K562 (cell line): ENCODE results near the gene YARS1. TPM values are rescaled to one million over a fixed set of nuclear protein-coding genes. Genes with fewer than 3 reads are reported as not detected.

Source experiments
- ATF4 ChIP-seq: fragments of 450-650 bp; formaldehyde crosslinking; IDR thresholded peaks from 2 replicates; pipeline ENCODE4 v1.4.0; 2022; ENCODE audit warnings: mild to moderate bottlenecking, moderate library complexity
- E2F6 ChIP-seq, 2 experiments: IDR thresholded peaks; 2 replicates each; pipeline ENCODE4 v1.6.1; 2011; ENCODE audit warnings: borderline replicate concordance in 1 of 2, control low read depth in 1 of 2, low read depth in 1 of 2, low read length in 1 of 2, mild to moderate bottlenecking in 1 of 2, mixed read lengths in 1 of 2, moderate library complexity in 1 of 2; ENCODE audit not compliant: insufficient read depth in 1 of 2, insufficient read length in 1 of 2, poor library complexity in 1 of 2, severe bottlenecking in 1 of 2; ENCODE audit errors: extremely low read depth in 1 of 2
- POLR2AphosphoS2 ChIP-seq: IDR thresholded peaks from 2 replicates; pipeline ENCODE4 v1.6.1; 2012; ENCODE audit warnings: low read length, improper control_type of control experiment
- PRDM10 ChIP-seq: fragments of 450-650 bp; IDR thresholded peaks from 2 replicates; pipeline ENCODE4 v1.6.1; 2018; ENCODE audit not compliant: partially characterized antibody
- RBM22 ChIP-seq: fragments of 200-400 bp; formaldehyde crosslinking; IDR thresholded peaks from 2 replicates; pipeline ENCODE4 v1.6.1; 2018; ENCODE audit warnings: low read length, low read depth; ENCODE audit not compliant: poor library complexity, severe bottlenecking
- SREBF1 ChIP-seq: fragments of 150-350 bp; IDR thresholded peaks from 2 replicates; pipeline ENCODE4 v1.6.1; 2014; ENCODE audit warnings: antibody characterized with exemption, low read depth, low read length, borderline replicate concordance
- ZNF134 ChIP-seq: fragments of 250-450 bp; sonication (Bioruptor Pico); conservative IDR thresholded peaks from 2 replicates; pipeline ENCODE4 v1.4.0; 2020
- ZNF3 ChIP-seq: fragments of 250-450 bp; sonication (Bioruptor Pico); IDR thresholded peaks from 2 replicates; pipeline ENCODE4 v1.5.0; 2021; ENCODE audit warnings: mild to moderate bottlenecking, moderate library complexity
- polyA plus RNA-seq, 8 experiments: library from polyadenylated mRNA; depleted of rRNA in 4 of 8; stranded (reverse) in 5 of 8; unstranded in 3 of 8; fragments of >200 nt; fragmentation: Nextera tagmentation in 2 of 8; fragmentation: Illumina TruSeq in 1 of 8; extraction: Ambion mirVana in 2 of 8; extraction: Trizol in 1 of 8; gene quantifications; 2 replicates each; pipeline versions ENCODE4 v1.2.1 to v1.2.3, GENCODE V29; 2011 to 2014; ENCODE audit warnings: inconsistent platforms in 1 of 8, missing spikeins in 1 of 8
- total RNA-seq, 7 experiments: library from RNA; depleted of rRNA in 6 of 7; stranded (reverse); fragments of >200 nt in 6 of 7; fragmentation: Illumina TruSeq in 2 of 7; extraction: Trizol in 2 of 7; gene quantifications; 2 replicates each; pipeline versions ENCODE4 v1.2.1 to v1.2.3, GENCODE V29; 2011 to 2021; ENCODE audit warnings: low replicate concordance in 1 of 7

Gene YARS1
- total and polyA plus RNA-seq, 9 of the 15 experiments (the other 6 are each of a cell fraction or from before 2014, with no cell fraction given): 66.2 to 336 (median 201) TPM

- peak; percentile 19; the same call in 1 of the 2 replicates for TF ChIP-seq ATF4 (CRISPR knock-in tag)
- no peak for TF ChIP-seq ZNF134 (CRISPR knock-in tag)
- peak; percentile 94 for TF ChIP-seq POLR2AphosphoS2
- TF ChIP-seq SREBF1: no peak
- TF ChIP-seq RBM22: peak; percentile 4
- TF ChIP-seq E2F6 (IDR thresholded peaks at IDR 0.05; ENCODE audit: borderline replicate concordance in 1 of 2, extremely low read depth in 1 of 2, insufficient read depth in 1 of 2, insufficient read length in 1 of 2, low read depth in 1 of 2, low read length in 1 of 2, poor library complexity in 1 of 2, severe bottlenecking in 1 of 2): no peak
- TF ChIP-seq PRDM10: peak; percentile 20
- 0 out of 2 replicates have a peak, but pooled peaks have one; percentile 12 for TF ChIP-seq ZNF3 (CRISPR knock-in tag)
These were observed 43.2 kb downstream of the YARS1 start (continued) for GRCh38 chr1:32773764-32774463.
